ENCODE results near the gene MLLT10. TPM values are rescaled to one million over a fixed set of nuclear protein-coding genes. Genes with fewer than 3 reads are reported as not detected.

The MLLT10 gene
- total RNA-seq, 1 experiment from 2014 or later = 72.3 TPM

DNA sequence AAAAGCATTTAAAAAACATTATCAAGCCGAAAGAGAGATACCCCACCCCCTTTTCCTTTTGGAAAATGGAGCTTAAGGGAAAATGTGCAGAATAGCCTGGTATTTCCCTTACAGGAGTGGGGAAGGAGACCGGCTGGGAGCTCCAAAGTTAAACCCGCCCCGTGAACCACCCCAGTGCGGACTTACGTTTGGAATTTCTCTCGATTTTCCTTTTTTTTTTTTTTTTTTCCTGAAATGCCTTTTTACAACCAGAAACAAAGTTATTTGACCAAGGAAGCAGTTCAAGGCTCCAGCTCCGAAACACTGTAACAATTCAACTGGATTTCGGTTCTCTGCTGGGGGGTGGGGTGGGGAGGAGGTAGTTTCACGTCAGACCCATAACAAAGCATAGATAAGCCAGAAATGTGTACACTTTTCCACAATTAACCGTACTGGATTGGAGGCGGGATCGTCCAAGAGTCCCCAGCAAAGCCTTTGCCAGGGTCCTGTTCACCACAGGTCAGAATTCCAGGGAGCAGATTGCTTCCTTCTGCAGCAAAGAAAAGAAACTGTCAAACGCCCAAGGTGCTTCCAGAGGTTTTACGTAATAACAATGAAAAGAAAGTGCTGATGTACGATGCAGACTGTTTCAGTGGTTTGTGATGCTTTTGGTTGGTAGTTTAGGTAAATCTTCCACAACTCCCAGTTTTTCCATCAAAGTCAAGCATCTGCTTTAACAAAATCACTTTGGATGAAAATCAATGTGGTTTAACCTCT lies 15.2 kb upstream of the MLLT10 start:
- DNase-seq = no peak
- Histone ChIP-seq H3K18ac (ENCODE audit: insufficient read length, low read depth, low read length) (no peak overlapping the region), H3K27me3 (ENCODE audit: insufficient read depth, low read length) (peaks cover 19% of the 10 kb centered on the region; the same call in 1 of the 2 replicates), H3K79me2 (ENCODE audit: insufficient read depth, low read length) (no peaks in the 10 kb centered on the region), H3K9ac (ENCODE audit: extremely low read depth, insufficient read length, low read length) (no peak overlapping the region), H2BK12ac (ENCODE audit: insufficient read length, low read depth, low read length) (no peak overlapping the region), H2AFZ (ENCODE audit: low read length) (no peak overlapping the region), H4K5ac (ENCODE audit: insufficient read length, low read depth, low read length) (no peak overlapping the region), H2BK15ac (ENCODE audit: low read depth, low read length) (no peak overlapping the region), H4K8ac (replicated peaks; ENCODE audit: insufficient read length, low read depth, low read length) (no peak overlapping the region), H3K27ac (ENCODE audit: insufficient read length, low read depth, low read length) (no peak overlapping the region), H3K4me1 (ENCODE audit: insufficient read depth, low read length) (peaks cover 9% of the 10 kb centered on the region; the same call in 1 of the 2 replicates), H4K91ac (ENCODE audit: insufficient read length, low read depth, low read length) (no peak overlapping the region), H3K9me3 (ENCODE audit: control insufficient read depth, low read depth, low read length) (no peaks in the 10 kb centered on the region), H3K14ac (ENCODE audit: insufficient read depth, low read length) (no peak overlapping the region), H2BK20ac (ENCODE audit: low read depth, low read length, poor library complexity, severe bottlenecking) (no peak overlapping the region), H3K56ac (ENCODE audit: insufficient read length, low read depth, low read length) (no peak overlapping the region), H3K79me1 (ENCODE audit: insufficient read depth, low read depth, low read length, poor library complexity, severe bottlenecking) (no peaks in the 10 kb centered on the region), H4K20me1 (ENCODE audit: control insufficient read depth, insufficient read depth, insufficient read length) (no peaks in the 10 kb centered on the region), H2BK5ac (ENCODE audit: insufficient read length, low read length) (no peak overlapping the region), H3K4ac (ENCODE audit: low read depth, low read length) (no peak overlapping the region), H3T11ph (ENCODE audit: low read length) (no peak overlapping the region), H3K23me2 (ENCODE audit: insufficient read length, low read depth, low read length, poor library complexity, severe bottlenecking) (peaks cover 47% of the 10 kb centered on the region), H2BK120ac (ENCODE audit: low read depth, low read length, poor library complexity, severe bottlenecking) (no peak overlapping the region), H2AK5ac (ENCODE audit: insufficient read length, low read length) (no peak overlapping the region), H3K23ac (ENCODE audit: insufficient read length, low read depth, low read length) (no peak overlapping the region), H3K4me2 (ENCODE audit: insufficient read depth, insufficient read length, low read length) (peak overlapping the region; percentile 89)
- H3K4me1 Mint-ChIP-seq = peaks cover 80 to 82% of the 10 kb centered on the region in 2 experiments
- peaks cover 45% of the 10 kb centered on the region for H3K27me3 Mint-ChIP-seq (ENCODE audit: low read depth)
- no CpG with 5 or more reads among the region's 16 CpGs for WGBS (ENCODE audit: extremely low coverage, insufficient read length, low lambda C conversion rate)
- peak overlapping the region in 2 of 3 experiments; percentile 21 to 84; a peak in 4 of 7 replicates for H3K27ac Mint-ChIP-seq
- no peaks in the 10 kb centered on the region; a peak in 2 of 5 replicates for H3K9me3 Mint-ChIP-seq
- TF ChIP-seq, protein P1, sequence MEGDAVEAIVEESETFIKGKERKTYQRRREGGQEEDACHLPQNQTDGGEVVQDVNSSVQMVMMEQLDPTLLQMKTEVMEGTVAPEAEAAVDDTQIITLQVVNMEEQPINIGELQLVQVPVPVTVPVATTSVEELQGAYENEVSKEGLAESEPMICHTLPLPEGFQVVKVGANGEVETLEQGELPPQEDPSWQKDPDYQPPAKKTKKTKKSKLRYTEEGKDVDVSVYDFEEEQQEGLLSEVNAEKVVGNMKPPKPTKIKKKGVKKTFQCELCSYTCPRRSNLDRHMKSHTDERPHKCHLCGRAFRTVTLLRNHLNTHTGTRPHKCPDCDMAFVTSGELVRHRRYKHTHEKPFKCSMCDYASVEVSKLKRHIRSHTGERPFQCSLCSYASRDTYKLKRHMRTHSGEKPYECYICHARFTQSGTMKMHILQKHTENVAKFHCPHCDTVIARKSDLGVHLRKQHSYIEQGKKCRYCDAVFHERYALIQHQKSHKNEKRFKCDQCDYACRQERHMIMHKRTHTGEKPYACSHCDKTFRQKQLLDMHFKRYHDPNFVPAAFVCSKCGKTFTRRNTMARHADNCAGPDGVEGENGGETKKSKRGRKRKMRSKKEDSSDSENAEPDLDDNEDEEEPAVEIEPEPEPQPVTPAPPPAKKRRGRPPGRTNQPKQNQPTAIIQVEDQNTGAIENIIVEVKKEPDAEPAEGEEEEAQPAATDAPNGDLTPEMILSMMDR (conservative IDR thresholded peaks at IDR 0.05) = no peak
- peak overlapping the region; percentile 85 to 87 for H3K4me3 Mint-ChIP-seq
- no peaks in the 10 kb centered on the region; a peak in 1 of 7 replicates for H3K36me3 Mint-ChIP-seq (ENCODE audit: insufficient read depth in 1 of 3, low read depth in 3 of 3)
